Measurements from ENCODE around the gene CCDC146.

- TF ChIP-seq EZH2 (IDR thresholded peaks at IDR 0.05) (no peak), CTCF (IDR thresholded peaks at IDR 0.05) (no peak), EZH2phosphoT487 (IDR thresholded peaks at IDR 0.05) (no peak)
Measured at GRCh38 chr7:77205706-77206105, 83.3 kb downstream of the CCDC146 start.
